Transverse colon (tissue), 4 donors: ENCODE data around the gene ACAP2. TPM values are rescaled to one million over a fixed set of nuclear protein-coding genes. Genes with fewer than 3 reads are reported as not detected.

Experiments
- DNase-seq: peaks from one replicate; pipeline ENCODE4 v3.0.0-alpha.2; 2019
- H3K27ac ChIP-seq, 4 donors: fragments of 200-600 bp; sonication (generic); 2 replicates each; pipeline ENCODE4 v1.5.1; 2016 to 2018; ENCODE audit warnings: inconsistent platforms in 4 of 4
- H3K27me3 ChIP-seq: fragments of 200-600 bp; sonication (generic); 2 replicates; pipeline ENCODE4 v1.5.1; 2017; ENCODE audit warnings: inconsistent platforms
- H3K36me3 ChIP-seq, 4 donors: fragments of 200-600 bp; sonication (generic); 2 replicates each; pipeline ENCODE4 v1.5.1; 2017 to 2019; ENCODE audit warnings: inconsistent platforms in 4 of 4
- H3K4me1 ChIP-seq, 4 donors: fragments of 200-600 bp; sonication (generic); 2 replicates each; pipeline ENCODE4 v1.5.1; 2017 to 2020; ENCODE audit warnings: inconsistent platforms in 4 of 4
- H3K4me3 ChIP-seq, 4 donors: fragments of 200-600 bp; sonication (generic); 1 replicate in 1 of 4; 2 replicates in 3 of 4; pipeline versions ENCODE4 v1.5.1 to v1.6.1; 2017 to 2019; ENCODE audit warnings: inconsistent platforms in 4 of 4
- H3K9me3 ChIP-seq, 2 donors: fragments of 200-600 bp; sonication (generic); 2 replicates each; pipeline ENCODE4 v1.5.1; 2017 to 2019; ENCODE audit warnings: inconsistent platforms in 2 of 2
- EP300 ChIP-seq: sonication (generic); formaldehyde crosslinking; IDR thresholded peaks from one replicate; pipeline ENCODE4 v1.6.1; 2017; ENCODE audit warnings: antibody characterized with exemption, low read depth
- POLR2A ChIP-seq: fragments of 450-650 bp; IDR thresholded peaks from one replicate; pipeline ENCODE4 v1.6.1; 2016; ENCODE audit warnings: antibody characterized with exemption, mild to moderate bottlenecking, moderate library complexity
- POLR2AphosphoS5 ChIP-seq, 3 donors: sonication (generic); formaldehyde crosslinking; IDR thresholded peaks; one replicate each; pipeline ENCODE4 v1.6.1; 2016; ENCODE audit warnings: antibody characterized with exemption in 3 of 3
- WGBS, 2 donors: methylation state at CpG; one replicate each; pipeline ENCODE4 v1.1.5; 2018; ENCODE audit warnings: low coverage in 1 of 2; 5-methylcytosine and 5-hydroxymethylcytosine counted together
- in situ Hi-C, 4 donors: fragments of 200-750 bp; cut with MboI; loops; one replicate each; pipeline versions ENCODE4 v1.15.0 to v1.15.1; 2017; ENCODE audit warnings: low sequenced_read_pairs in 3 of 4, low pct_ligation_motif_present in 1 of 4, low pct_unique_long_range_greater_than_20kb in 1 of 4
- intact Hi-C: fragments of 100-400 bp; cut with DNase I; formaldehyde crosslinking; loops from one replicate; pipeline ENCODE4 v1.15.1; 2023; ENCODE audit warnings: low total_unique reads
- total RNA-seq, 4 donors: library from RNA; depleted of rRNA; stranded (reverse); fragments of >200 nt; gene quantifications; one replicate each; pipeline ENCODE4 v1.1.0, GENCODE V29; 2016
- TF ChIP-seq, protein P1 (sequence below), 5 experiments: fragments of 200-600 bp in 3 of 5; fragments of 450-650 bp in 2 of 5; sonication (generic) in 3 of 5; IDR thresholded peaks; 1 replicate in 2 of 5; 2 replicates in 3 of 5; pipeline ENCODE4 v1.5.1; 2016 to 2017; ENCODE audit warnings: antibody characterized with exemption in 5 of 5, inconsistent platforms in 3 of 5, mild to moderate bottlenecking in 2 of 5, moderate library complexity in 1 of 5

The ACAP2 gene
- total RNA-seq, 4 donors from 2014 or later: 17.3 to 97.5 (median 64.6) TPM

DNA sequence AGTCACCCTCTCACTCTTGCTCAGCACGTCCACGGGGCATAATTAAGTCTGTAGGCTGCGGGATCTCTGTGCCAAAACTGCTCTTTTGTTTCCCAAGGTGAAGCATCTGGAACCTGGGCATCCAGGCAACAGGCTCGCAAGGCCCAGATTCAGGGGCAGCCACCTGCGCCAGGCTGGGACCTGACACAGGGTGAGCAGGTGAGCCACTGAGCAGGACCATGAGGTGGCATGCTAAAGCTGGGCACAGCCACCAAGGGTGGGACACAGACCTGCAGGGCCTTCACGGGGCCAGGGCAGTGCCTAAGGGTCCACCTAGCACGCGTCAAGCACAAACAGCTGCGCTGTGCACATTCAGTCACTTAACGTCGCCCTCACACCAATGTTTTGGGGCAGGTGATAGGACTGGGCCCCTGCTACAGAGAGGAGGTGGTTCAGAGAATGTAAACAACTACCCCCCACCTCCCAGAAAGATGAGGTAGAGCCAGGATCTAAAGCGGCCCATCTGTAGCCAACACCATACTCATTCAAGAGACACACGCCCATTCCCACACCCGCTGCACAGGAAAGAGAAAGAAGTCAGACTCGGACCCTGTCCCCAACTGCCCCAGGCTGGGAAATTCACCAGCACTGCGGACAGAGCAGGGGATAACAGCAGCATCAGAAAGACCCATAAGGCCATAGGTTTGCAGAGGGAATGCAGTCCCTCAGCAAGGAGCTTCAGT is 188.2 kb downstream of the ACAP2 start:
- TF ChIP-seq POLR2AphosphoS5 (IDR thresholded peaks at IDR 0.05): no peak
- TF ChIP-seq, protein P1, sequence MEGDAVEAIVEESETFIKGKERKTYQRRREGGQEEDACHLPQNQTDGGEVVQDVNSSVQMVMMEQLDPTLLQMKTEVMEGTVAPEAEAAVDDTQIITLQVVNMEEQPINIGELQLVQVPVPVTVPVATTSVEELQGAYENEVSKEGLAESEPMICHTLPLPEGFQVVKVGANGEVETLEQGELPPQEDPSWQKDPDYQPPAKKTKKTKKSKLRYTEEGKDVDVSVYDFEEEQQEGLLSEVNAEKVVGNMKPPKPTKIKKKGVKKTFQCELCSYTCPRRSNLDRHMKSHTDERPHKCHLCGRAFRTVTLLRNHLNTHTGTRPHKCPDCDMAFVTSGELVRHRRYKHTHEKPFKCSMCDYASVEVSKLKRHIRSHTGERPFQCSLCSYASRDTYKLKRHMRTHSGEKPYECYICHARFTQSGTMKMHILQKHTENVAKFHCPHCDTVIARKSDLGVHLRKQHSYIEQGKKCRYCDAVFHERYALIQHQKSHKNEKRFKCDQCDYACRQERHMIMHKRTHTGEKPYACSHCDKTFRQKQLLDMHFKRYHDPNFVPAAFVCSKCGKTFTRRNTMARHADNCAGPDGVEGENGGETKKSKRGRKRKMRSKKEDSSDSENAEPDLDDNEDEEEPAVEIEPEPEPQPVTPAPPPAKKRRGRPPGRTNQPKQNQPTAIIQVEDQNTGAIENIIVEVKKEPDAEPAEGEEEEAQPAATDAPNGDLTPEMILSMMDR (IDR thresholded peaks at IDR 0.05): no peak
- in situ Hi-C loops: loop anchor here in 2 of 4 donors (10.0 kb wide), 2 partner anchors 130 to 580 kb away; partner anchors contain the start of gene LSG1 (in 1 of the 2)
- no peaks in the 10 kb centered on the region for H3K27me3 ChIP-seq
- peaks cover 17 to 37% (median 24%) of the 10 kb centered on the region in 4 donors for H3K4me1 ChIP-seq
- H3K4me3 ChIP-seq: no peak overlapping the region
- DNase-seq: no peak
- WGBS, 2 donors: 89% methylated on average over 16 of the region's 16 CpGs; no CpG with 5 or more reads in 1 of the 2 donors
- no peaks in the 10 kb centered on the region for H3K9me3 ChIP-seq
- H3K36me3 ChIP-seq: no peaks in the 10 kb centered on the region
- intact Hi-C loops: loop anchor here (5.0 to 10.0 kb wide), 2 partner anchors 100 to 567 kb away; partner anchors contain the start of gene FAM43A
- peak overlapping the region in 2 of 4 donors; percentile 2 to 87 for H3K27ac ChIP-seq

DNA sequence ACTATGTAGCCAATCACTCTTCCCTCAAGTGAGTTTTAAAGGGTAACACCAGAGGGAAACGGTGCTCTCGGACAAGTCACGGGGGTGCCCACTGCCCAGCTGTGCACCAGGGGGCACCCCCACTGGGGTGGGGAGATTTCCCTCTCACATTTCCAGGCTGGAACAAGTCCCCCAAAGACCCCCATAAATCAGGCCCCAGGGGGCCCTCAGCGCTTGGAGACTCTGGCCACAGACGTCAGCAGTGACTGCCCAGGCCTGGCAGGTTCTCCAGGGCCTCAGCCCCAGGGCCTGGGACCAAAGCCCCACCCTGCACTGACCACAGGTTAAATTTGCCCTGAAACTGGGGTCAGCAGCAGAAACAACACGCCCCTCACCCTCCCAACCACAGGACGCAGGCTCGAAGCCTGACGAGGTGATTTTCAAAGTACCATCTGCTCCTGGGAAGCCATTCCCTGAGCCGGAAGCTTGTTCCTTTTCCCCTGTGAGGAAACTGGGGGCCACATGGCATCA is 188.8 kb downstream of the ACAP2 start:
- H3K27ac ChIP-seq: peak overlapping the region; percentile 2 to 87 (median 70)
- no peaks in the 10 kb centered on the region for H3K36me3 ChIP-seq
- TF ChIP-seq, protein P1 (IDR thresholded peaks at IDR 0.05): no peak
- TF ChIP-seq POLR2A (no peak), POLR2AphosphoS5 (IDR thresholded peaks at IDR 0.05) (no peak), EP300 (no peak)
- 90% methylated on average over 10 of the region's 10 CpGs; no CpG with 5 or more reads in 1 of the 2 donors for WGBS, 2 donors
- no peaks in the 10 kb centered on the region for H3K9me3 ChIP-seq
- no peak for DNase-seq
- in situ Hi-C loops (loop anchor here in 2 of 4 donors (10.0 kb wide), 2 partner anchors 129 to 579 kb away; partner anchors contain the start of gene LSG1 (in 1 of the 2)), intact Hi-C loops (loop anchor here (10.0 kb wide), 1 partner anchor 99 kb away; no protein-coding TSS in a partner anchor)
- peaks cover 11 to 30% (median 18%) of the 10 kb centered on the region in 4 donors for H3K4me1 ChIP-seq
- no peak overlapping the region for H3K4me3 ChIP-seq
- H3K27me3 ChIP-seq: no peaks in the 10 kb centered on the region

DNA sequence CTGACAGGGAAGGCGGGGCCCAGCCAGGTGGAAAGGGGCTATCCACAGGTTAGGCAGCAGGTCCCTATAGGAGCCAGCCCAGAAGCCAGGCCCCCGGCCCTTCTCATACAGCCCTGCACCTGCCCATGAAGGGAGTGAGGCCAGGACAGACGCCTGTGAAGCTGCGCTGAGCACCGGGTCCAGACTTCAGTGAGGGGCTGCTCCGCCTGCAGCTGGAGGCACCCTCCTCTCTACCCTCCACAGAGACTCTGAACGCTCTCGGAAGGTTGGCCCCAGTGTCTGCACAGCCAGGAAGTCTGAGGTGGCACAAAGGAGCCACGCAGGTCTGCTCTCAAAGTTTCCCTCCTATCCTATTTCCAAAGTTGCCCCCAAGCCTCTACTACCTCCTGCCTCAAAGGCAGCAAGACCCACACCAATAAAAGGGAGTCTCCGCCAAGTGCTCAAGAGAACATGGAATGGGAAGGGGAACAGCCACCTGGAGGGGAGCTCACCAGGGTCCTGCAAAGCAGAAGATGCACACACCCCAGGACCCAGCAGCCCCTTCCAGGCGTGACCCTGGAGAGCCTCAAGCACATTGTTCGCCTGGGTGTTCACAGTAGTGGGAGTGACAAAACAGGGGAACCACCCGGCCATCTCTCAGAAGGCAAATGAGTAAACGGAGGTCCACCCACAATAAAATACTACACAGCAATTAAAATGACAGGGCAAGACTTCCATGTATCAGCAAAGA is 191.3 kb downstream of the ACAP2 start:
- in situ Hi-C loops (loop anchor here in 2 of 4 donors (10.0 kb wide), 2 partner anchors 127 to 577 kb away; partner anchors contain the start of gene LSG1 (in 1 of the 2)), intact Hi-C loops (loop anchor here (10.0 kb wide), 1 partner anchor 97 kb away; no protein-coding TSS in a partner anchor)
- peak overlapping the region in 2 of 4 donors; percentile 15 to 87 for H3K27ac ChIP-seq
- 49 to 83% methylated on average over 4 to 14 of the region's 14 CpGs for WGBS, 2 donors
- H3K27me3 ChIP-seq: no peaks in the 10 kb centered on the region
- peaks cover 0 to 17% (median 8%) of the 10 kb centered on the region in 4 donors for H3K4me1 ChIP-seq
- H3K36me3 ChIP-seq: no peaks in the 10 kb centered on the region
- no peak overlapping the region for H3K4me3 ChIP-seq
- H3K9me3 ChIP-seq: no peaks in the 10 kb centered on the region
- no peak for DNase-seq
- TF ChIP-seq POLR2AphosphoS5 (IDR thresholded peaks at IDR 0.05) (no peak), POLR2A (no peak), EP300 (no peak)
- TF ChIP-seq, protein P1 (IDR thresholded peaks at IDR 0.05): no peak
